ENCODE data around the gene CDCA8. TPM values are rescaled to one million over a fixed set of nuclear protein-coding genes. Genes with fewer than 3 reads are reported as not detected.
"Not testable (repeated sequence)": the region's sequence is repeated elsewhere in the genome, so short reads cannot be mapped to it uniquely, and the experiment has no call there.

CDCA8 gene
- total and polyA plus RNA-seq, 9 donors = 2.2 to 13.7 (median 11.2) TPM

DNA sequence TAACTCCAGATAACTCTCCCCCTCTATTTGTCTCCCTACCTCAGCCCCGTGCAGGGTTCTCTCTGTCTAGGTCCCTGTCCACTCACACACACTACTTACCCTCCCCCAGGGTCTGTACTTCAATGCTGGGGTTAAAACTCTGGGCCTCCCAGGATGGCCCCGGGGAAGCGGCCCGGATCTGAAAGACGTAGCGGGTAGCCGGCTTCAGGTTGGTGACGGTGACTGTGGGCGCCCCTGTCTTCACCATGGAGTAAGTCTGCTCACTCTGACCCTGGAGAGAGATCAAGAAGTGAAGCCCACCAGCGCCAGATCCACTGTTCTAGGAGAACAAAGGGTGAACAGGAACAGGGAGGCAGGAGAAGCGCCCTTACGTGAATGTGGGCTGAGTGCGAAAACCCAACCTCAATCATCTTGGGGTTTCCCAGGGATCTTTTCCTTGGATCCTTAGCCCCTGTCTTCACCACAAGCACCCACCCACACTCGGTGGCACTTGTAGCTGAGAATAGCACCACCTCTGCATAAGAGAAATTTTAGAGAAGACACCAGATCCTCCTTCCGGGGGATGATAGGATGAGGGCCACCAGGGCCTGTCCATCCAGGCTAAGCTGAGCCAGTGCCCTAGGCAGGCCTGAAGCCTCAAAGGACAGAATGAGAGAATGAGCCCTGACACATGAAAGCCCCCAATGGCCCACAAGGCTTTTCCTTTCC lies 39.1 kb downstream of the CDCA8 start:
- H3K4me3 ChIP-seq (ENCODE audit: low read length) = no peak overlapping the region
- no peak for DNase-seq
- H3K4me1 ChIP-seq (ENCODE audit: control insufficient read depth, insufficient read depth, low read length) = no peaks in the 10 kb centered on the region
- no peaks in the 10 kb centered on the region for H3K9me3 ChIP-seq (replicated peaks; ENCODE audit: control insufficient read depth, low read depth, low read length)
- H3K27me3 ChIP-seq (ENCODE audit: control insufficient read depth, insufficient read depth, low read length) = peaks cover 26% of the 10 kb centered on the region
- H3K36me3 ChIP-seq (ENCODE audit: control insufficient read depth, insufficient read depth, low read length) = no peaks in the 10 kb centered on the region
- WGBS (ENCODE audit: insufficient coverage) = 81% methylated on average over 12 of the region's 15 CpGs
- H3K27ac ChIP-seq (ENCODE audit: low read length) = no peak overlapping the region

DNA sequence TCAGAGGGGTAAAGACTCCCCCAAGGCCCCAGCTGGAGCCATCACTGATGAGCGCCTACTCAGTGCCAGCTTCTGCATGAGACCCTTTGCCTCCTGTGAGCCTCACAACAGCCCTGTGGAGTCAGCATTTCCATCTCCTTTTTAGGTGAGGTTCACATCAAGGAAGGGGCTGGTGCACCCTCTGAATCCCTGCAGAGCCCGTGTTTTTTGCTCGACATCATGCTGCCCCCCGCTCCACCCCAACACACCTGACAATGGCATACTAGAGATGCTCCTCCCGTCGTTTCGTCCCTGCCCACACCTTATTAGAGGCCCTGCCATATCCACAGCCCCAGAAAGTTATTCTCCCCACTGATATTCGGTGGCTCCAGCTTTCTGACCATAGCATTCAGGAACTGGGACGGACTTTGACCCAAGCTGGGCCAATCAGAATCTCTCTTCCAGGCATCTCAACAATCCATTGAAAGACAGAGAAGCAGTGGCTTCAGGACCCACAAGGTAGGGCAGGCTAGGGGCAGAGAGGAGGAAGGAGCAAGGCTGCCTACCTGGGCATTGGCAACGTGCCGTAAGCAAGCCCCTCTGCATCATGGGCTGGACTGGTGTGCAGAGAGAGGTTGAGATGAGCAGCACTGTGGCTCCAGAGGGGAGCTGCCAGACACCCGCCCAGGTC lies 39.9 kb downstream of the CDCA8 start:
- Histone ChIP-seq H3K9me3 (replicated peaks; ENCODE audit: control insufficient read depth, low read depth, low read length) (no peaks in the 10 kb centered on the region), H3K4me1 (ENCODE audit: control insufficient read depth, insufficient read depth, low read length) (no peaks in the 10 kb centered on the region), H3K27ac (ENCODE audit: low read length) (no peak overlapping the region), H3K27me3 (ENCODE audit: control insufficient read depth, insufficient read depth, low read length) (peaks cover 19% of the 10 kb centered on the region), H3K4me3 (ENCODE audit: low read length) (no peak overlapping the region), H3K36me3 (ENCODE audit: control insufficient read depth, insufficient read depth, low read length) (no peaks in the 10 kb centered on the region)
- 83% methylated on average over 8 of the region's 12 CpGs for WGBS (ENCODE audit: insufficient coverage)
- DNase-seq = no peak

DNA sequence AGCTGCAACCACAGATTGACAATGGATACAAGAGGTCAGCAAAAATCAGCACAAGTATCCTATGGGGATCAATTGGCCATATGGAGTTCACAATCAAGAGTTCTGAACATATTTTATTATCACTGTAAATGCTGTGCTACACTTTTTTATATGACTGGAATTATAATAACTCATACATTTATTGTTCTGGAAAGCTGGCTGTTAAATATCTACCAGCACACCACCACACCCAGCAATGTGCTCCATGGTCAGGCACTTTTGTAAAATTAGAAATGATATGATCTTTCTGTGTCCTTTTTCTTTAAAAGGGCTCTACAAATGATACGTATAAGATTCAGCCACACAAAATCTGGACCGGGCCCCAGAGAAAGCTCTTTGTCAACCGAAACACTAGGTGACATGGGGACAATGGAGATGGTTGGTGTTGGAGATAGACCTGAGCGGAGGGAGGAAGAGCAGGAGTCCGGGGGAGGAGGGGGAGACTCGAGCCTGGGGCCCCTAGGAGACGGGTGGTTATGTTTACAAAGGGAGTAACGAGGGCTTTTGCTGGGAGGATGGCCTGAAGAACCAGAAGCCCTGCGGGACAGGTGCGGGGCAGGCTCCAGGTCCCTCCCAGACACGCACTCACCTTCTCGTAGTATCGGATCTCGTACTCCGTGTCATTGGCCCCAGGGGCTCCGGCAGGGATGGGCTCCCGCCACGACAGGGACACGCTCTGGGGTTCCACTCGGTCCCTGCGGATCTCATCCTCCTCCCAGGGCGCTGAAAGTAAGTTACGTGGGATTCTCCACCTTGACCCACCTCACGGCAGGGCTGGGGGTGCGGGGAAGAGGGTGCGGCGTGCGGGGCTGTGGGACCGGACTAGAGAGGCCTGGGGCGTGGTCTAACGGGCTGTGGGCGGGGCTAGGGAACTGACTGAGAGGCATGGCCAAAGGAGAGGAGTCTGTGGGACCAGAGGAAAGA lies 42.6 kb downstream of the CDCA8 start:
- H3K27ac ChIP-seq (ENCODE audit: low read length) = no peak overlapping the region
- H3K27me3 ChIP-seq (ENCODE audit: control insufficient read depth, insufficient read depth, low read length) = peaks cover 18% of the 10 kb centered on the region
- H3K9me3 ChIP-seq (replicated peaks; ENCODE audit: control insufficient read depth, low read depth, low read length) = no peaks in the 10 kb centered on the region
- H3K4me3 ChIP-seq (ENCODE audit: low read length) = no peak overlapping the region
- no peak for DNase-seq
- H3K36me3 ChIP-seq (ENCODE audit: control insufficient read depth, insufficient read depth, low read length) = no peaks in the 10 kb centered on the region
- 14% methylated on average over 16 of the region's 32 CpGs for WGBS (ENCODE audit: insufficient coverage)
- no peaks in the 10 kb centered on the region for H3K4me1 ChIP-seq (ENCODE audit: control insufficient read depth, insufficient read depth, low read length)

DNA sequence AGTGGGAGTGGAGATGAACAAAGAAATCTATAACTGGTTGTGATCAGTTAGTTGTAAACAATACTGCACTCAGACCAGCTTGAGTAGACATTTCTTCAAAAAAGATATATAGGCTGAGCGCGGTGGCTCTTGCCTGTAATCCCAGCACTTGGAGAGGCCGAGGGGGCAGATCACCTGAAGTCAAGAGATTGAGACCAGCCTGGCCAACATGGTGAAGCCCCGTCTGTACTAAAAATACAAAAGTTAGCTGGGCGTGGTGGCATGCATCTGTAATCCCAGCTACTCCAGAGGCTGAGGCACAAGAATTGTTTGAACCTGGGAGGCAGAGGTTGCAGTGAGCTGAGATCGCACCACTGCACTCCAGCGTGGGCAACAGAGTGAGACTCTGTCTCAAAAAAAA lies 45.7 kb downstream of the CDCA8 start:
- not testable (repeated sequence) for H3K27ac ChIP-seq (ENCODE audit: low read length); DNase-seq; H3K4me1 ChIP-seq (ENCODE audit: control insufficient read depth, insufficient read depth, low read length); H3K9me3 ChIP-seq (replicated peaks; ENCODE audit: control insufficient read depth, low read depth, low read length); H3K4me3 ChIP-seq (ENCODE audit: low read length); H3K36me3 ChIP-seq (ENCODE audit: control insufficient read depth, insufficient read depth, low read length)
- WGBS (ENCODE audit: insufficient coverage) = 86% methylated on average over 5 of the region's 7 CpGs
- peaks cover 15% of the 10 kb centered on the region for H3K27me3 ChIP-seq (ENCODE audit: control insufficient read depth, insufficient read depth, low read length)

DNA sequence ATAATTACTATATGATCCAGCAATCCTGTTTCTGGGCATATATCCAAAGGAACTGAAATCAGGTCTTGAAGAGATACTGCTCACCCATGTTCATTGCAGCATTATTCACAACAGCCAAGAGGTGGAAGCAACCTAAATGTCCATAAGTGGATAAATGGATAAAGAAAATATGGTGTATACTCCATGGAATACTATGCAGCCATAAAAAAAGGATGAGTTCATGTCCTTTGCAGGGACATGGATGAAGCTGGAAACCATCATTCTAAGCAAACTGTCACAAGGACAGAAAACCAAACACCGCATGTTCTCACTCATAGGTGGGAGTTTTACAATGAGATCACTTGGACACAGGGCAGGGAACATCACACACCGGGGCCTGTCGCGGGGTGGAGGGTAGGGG lies 46.3 kb downstream of the CDCA8 start:
- H3K27ac ChIP-seq (ENCODE audit: low read length); DNase-seq; H3K9me3 ChIP-seq (replicated peaks; ENCODE audit: control insufficient read depth, low read depth, low read length); H3K4me3 ChIP-seq (ENCODE audit: low read length); H3K27me3 ChIP-seq (ENCODE audit: control insufficient read depth, insufficient read depth, low read length); H3K4me1 ChIP-seq (ENCODE audit: control insufficient read depth, insufficient read depth, low read length); H3K36me3 ChIP-seq (ENCODE audit: control insufficient read depth, insufficient read depth, low read length): not testable (repeated sequence)
- no CpG with 5 or more reads among the region's 4 CpGs for WGBS (ENCODE audit: insufficient coverage)

DNA sequence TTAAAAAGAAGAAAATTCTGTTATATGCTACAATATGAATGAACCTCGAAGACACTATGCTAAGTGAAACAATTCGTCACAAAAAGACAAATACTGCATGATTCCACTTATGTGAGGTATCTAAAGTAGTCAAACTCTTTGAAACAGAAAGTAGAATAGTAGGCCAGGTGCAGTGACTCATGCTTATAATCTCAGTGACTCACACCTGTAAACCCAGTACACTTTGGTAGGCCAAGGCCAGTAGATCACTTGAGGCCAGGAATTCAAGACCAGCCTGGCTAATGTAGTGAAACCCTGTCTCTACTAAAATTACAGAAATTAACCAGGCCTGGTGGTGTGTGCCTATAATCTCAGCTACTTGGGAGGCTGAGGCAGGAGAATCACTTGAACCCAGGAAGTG lies 46.9 kb downstream of the CDCA8 start:
- Histone ChIP-seq H3K36me3 (ENCODE audit: control insufficient read depth, insufficient read depth, low read length) (no peaks in the 10 kb centered on the region), H3K27me3 (ENCODE audit: control insufficient read depth, insufficient read depth, low read length) (peaks cover 9% of the 10 kb centered on the region)
- WGBS (ENCODE audit: insufficient coverage) = no CpG with 5 or more reads among the region's 2 CpGs

DNA sequence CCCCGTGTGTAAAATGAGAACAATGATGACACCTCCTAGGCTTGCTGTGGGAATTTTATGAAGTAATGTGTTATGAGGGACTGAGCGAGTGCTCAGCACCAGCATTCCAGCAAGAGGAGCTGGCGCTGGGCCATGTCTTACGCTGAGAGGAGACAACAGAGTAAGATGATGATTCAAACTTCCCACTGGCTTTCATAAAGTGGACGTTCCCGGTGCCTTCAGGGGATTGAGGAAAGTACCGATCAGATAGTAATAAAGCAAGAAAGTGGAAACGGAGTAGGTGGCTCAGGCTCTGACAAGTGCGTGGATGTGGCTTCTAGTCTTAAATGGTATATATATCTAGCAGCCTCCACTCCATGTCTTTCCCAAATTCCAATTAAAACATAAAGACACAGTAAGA lies 48.8 kb downstream of the CDCA8 start:
- Histone ChIP-seq H3K9me3 (replicated peaks; ENCODE audit: control insufficient read depth, low read depth, low read length) (no peaks in the 10 kb centered on the region), H3K27me3 (ENCODE audit: control insufficient read depth, insufficient read depth, low read length) (no peaks in the 10 kb centered on the region)

More for the DNA sequence above, 46.9 kb downstream of the CDCA8 start:
- H3K9me3 ChIP-seq (replicated peaks; ENCODE audit: control insufficient read depth, low read depth, low read length) = no peaks in the 10 kb centered on the region
- no peak overlapping the region for H3K27ac ChIP-seq (ENCODE audit: low read length)
- H3K4me1 ChIP-seq (ENCODE audit: control insufficient read depth, insufficient read depth, low read length) = no peaks in the 10 kb centered on the region
- H3K4me3 ChIP-seq (ENCODE audit: low read length) = no peak overlapping the region
- no peak for DNase-seq

DNA sequence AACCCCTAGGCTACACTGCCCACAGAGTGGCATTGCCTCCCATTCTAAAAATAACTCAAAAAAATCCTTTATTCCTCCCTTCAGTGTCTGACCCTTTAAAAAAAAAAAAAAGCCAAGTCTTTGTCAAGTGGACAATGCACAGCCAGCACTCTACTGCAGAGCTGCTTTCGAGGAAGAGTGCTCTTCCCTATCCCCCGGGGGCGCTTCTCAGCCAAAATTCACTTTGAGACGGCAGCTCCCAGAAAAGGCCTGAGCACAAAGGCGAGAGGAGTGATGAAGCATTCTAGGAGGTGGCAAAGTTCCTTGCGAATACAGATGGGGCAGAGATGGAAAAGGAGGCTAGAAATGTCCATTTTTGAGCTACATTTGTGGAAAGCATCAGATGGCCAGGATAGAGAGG lies 49.3 kb downstream of the CDCA8 start:
- Histone ChIP-seq H3K4me3 (ENCODE audit: low read length) (no peak overlapping the region), H3K9me3 (replicated peaks; ENCODE audit: control insufficient read depth, low read depth, low read length) (no peaks in the 10 kb centered on the region), H3K4me1 (ENCODE audit: control insufficient read depth, insufficient read depth, low read length) (no peaks in the 10 kb centered on the region), H3K27me3 (ENCODE audit: control insufficient read depth, insufficient read depth, low read length) (no peaks in the 10 kb centered on the region), H3K36me3 (ENCODE audit: control insufficient read depth, insufficient read depth, low read length) (no peaks in the 10 kb centered on the region), H3K27ac (ENCODE audit: low read length) (no peak overlapping the region)
- WGBS (ENCODE audit: insufficient coverage) = 22% methylated on average over 3 of the region's 6 CpGs
- DNase-seq = no peak

More for the DNA sequence above, 48.8 kb downstream of the CDCA8 start:
- WGBS (ENCODE audit: insufficient coverage) = 29% methylated on average over 3 of the region's 9 CpGs
- H3K4me3 ChIP-seq (ENCODE audit: low read length) = no peak overlapping the region
- H3K27ac ChIP-seq (ENCODE audit: low read length) = no peak overlapping the region
- H3K36me3 ChIP-seq (ENCODE audit: control insufficient read depth, insufficient read depth, low read length) = no peaks in the 10 kb centered on the region
- DNase-seq = peak; percentile 14
- no peaks in the 10 kb centered on the region for H3K4me1 ChIP-seq (ENCODE audit: control insufficient read depth, insufficient read depth, low read length)

DNA sequence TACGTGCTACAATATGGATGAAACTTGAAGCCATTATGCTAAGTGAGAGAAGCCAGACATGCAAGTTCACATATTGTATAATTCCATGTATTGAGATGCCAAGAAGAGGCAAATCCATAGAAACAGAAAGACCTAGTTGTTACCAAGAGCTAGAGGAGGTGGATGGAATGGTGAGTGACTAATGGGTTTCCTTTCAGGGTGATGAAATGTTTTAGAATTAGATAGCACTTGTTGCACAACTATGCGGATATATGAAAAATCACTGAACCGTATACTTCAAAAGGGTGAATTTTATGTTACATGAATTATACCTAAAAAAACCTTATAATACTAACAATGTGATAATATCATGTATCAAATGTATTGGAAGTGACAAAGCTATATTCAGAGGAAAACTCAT lies 54.5 kb downstream of the CDCA8 start:
- peaks cover 11% of the 10 kb centered on the region for H3K27me3 ChIP-seq (ENCODE audit: control insufficient read depth, insufficient read depth, low read length)
- no peaks in the 10 kb centered on the region for H3K9me3 ChIP-seq (replicated peaks; ENCODE audit: control insufficient read depth, low read depth, low read length)
- DNase-seq = no peak
- H3K27ac ChIP-seq (ENCODE audit: low read length) = no peak overlapping the region
- no peaks in the 10 kb centered on the region for H3K36me3 ChIP-seq (ENCODE audit: control insufficient read depth, insufficient read depth, low read length)
- WGBS (ENCODE audit: insufficient coverage) = no CpG with 5 or more reads among the region's 3 CpGs
- no peaks in the 10 kb centered on the region for H3K4me1 ChIP-seq (ENCODE audit: control insufficient read depth, insufficient read depth, low read length)
- H3K4me3 ChIP-seq (ENCODE audit: low read length) = no peak overlapping the region

DNA sequence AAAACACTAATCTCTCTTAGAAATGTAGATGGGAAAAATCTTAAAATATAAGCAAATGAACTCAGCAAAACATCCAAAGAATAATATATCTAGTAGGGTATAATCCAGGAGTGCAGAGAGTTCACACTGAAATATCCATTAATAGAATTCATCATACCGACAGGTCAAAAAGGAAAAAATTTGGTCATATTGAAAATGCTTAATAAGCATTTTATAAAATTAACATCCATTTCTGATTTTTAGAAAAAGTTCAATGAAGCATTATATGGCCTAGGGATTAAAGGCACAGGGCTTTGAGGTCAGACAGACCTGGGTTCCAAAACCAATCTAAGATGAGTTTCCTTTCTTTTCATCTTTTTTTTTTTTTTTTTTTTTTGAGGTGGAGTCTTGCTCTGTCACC lies 56.2 kb downstream of the CDCA8 start:
- H3K4me3 ChIP-seq (ENCODE audit: low read length) = no peak overlapping the region
- no peak for DNase-seq
- H3K4me1 ChIP-seq (ENCODE audit: control insufficient read depth, insufficient read depth, low read length) = no peaks in the 10 kb centered on the region
- no CpG with 5 or more reads among the region's 1 CpG for WGBS (ENCODE audit: insufficient coverage)
- no peaks in the 10 kb centered on the region for H3K9me3 ChIP-seq (replicated peaks; ENCODE audit: control insufficient read depth, low read depth, low read length)
- H3K36me3 ChIP-seq (ENCODE audit: control insufficient read depth, insufficient read depth, low read length) = no peaks in the 10 kb centered on the region
- H3K27me3 ChIP-seq (ENCODE audit: control insufficient read depth, insufficient read depth, low read length) = peaks cover 24% of the 10 kb centered on the region
- no peak overlapping the region for H3K27ac ChIP-seq (ENCODE audit: low read length)

All from muscle of leg (tissue), 11 donors.